K562 (cell line): ENCODE measurements around the gene MRPL52. TPM values are rescaled to one million over a fixed set of nuclear protein-coding genes. Genes with fewer than 3 reads are reported as not detected.

Experiments used
- CBFA2T3 ChIP-seq: fragments of 450-650 bp; IDR thresholded peaks from 2 replicates; pipeline ENCODE4 v1.6.1; 2017
- CREB1 ChIP-seq, 2 experiments: sonication (generic) in 1 of 2; formaldehyde crosslinking in 1 of 2; IDR thresholded peaks; 2 replicates each; pipeline versions ENCODE4 v1.6.1 to v1.8.0; 2012 to 2022; ENCODE audit warnings: inconsistent platforms in 1 of 2, mild to moderate bottlenecking in 1 of 2, missing genetic modification reagents in 1 of 2, moderate library complexity in 1 of 2
- FOXJ2 ChIP-seq: fragments of 200-800 bp; sonication (Bioruptor generic); IDR thresholded peaks from 2 replicates; pipeline ENCODE4 v1.6.1; 2016; ENCODE audit warnings: missing genetic modification characterization, missing compliant biosample characterization
- GTF2F1 ChIP-seq: IDR thresholded peaks from 2 replicates; pipeline ENCODE4 v1.6.1; 2011; ENCODE audit warnings: low read depth, low read length, improper control_type of control experiment
- HNRNPK ChIP-seq: fragments of 200-400 bp; formaldehyde crosslinking; IDR thresholded peaks from one replicate; pipeline ENCODE4 v1.6.1; 2018; ENCODE audit warnings: mild to moderate bottlenecking, low read depth, low read length; ENCODE audit not compliant: poor library complexity, severe bottlenecking
- KAT2B ChIP-seq: IDR thresholded peaks from one replicate; pipeline ENCODE4 v1.6.1; 2012; ENCODE audit warnings: low read depth, mild to moderate bottlenecking, control low read depth, inconsistent platforms, low read length, moderate library complexity
- KLF1 ChIP-seq: fragments of 450-650 bp; IDR thresholded peaks from 2 replicates; pipeline ENCODE4 v1.6.1; 2016; ENCODE audit warnings: missing genetic modification characterization, missing compliant biosample characterization
- SMAD1 ChIP-seq: fragments of 150-350 bp; IDR thresholded peaks from 2 replicates; pipeline ENCODE4 v1.6.1; 2014; ENCODE audit warnings: low read length, low read depth; ENCODE audit not compliant: partially characterized antibody
- TAF7 ChIP-seq: fragments of 450-650 bp; IDR thresholded peaks from 2 replicates; pipeline ENCODE4 v1.6.1; 2016; ENCODE audit warnings: missing genetic modification characterization, missing compliant biosample characterization
- ZBTB33 ChIP-seq: sonication (generic); formaldehyde crosslinking; IDR thresholded peaks from 2 replicates; pipeline ENCODE4 v1.8.1; 2023; ENCODE audit warnings: mild to moderate bottlenecking, missing genetic modification reagents
- ZC3H11A ChIP-seq: IDR thresholded peaks from 2 replicates; pipeline ENCODE4 v1.6.1; 2012; ENCODE audit warnings: low read depth, low read length, improper control_type of control experiment
- ZNF24 ChIP-seq: fragments of 450-650 bp; IDR thresholded peaks from 2 replicates; pipeline ENCODE4 v1.6.1; 2016
- ZNF3 ChIP-seq: fragments of 250-450 bp; sonication (Bioruptor Pico); IDR thresholded peaks from 2 replicates; pipeline ENCODE4 v1.5.0; 2021; ENCODE audit warnings: mild to moderate bottlenecking, moderate library complexity
- ZNF408 ChIP-seq: fragments of 250-450 bp; sonication (Bioruptor Pico); IDR thresholded peaks from 2 replicates; pipeline ENCODE4 v1.4.0; 2020; ENCODE audit warnings: low read depth, mild to moderate bottlenecking, moderate library complexity
- polyA plus RNA-seq, 8 experiments: library from polyadenylated mRNA; depleted of rRNA in 4 of 8; stranded (reverse) in 5 of 8; unstranded in 3 of 8; fragments of >200 nt; fragmentation: Nextera tagmentation in 2 of 8; fragmentation: Illumina TruSeq in 1 of 8; extraction: Ambion mirVana in 2 of 8; extraction: Trizol in 1 of 8; gene quantifications; 2 replicates each; pipeline versions ENCODE4 v1.2.1 to v1.2.3, GENCODE V29; 2011 to 2014; ENCODE audit warnings: inconsistent platforms in 1 of 8, missing spikeins in 1 of 8
- total RNA-seq, 7 experiments: library from RNA; depleted of rRNA in 6 of 7; stranded (reverse); fragments of >200 nt in 6 of 7; fragmentation: Illumina TruSeq in 2 of 7; extraction: Trizol in 2 of 7; gene quantifications; 2 replicates each; pipeline versions ENCODE4 v1.2.1 to v1.2.3, GENCODE V29; 2011 to 2021; ENCODE audit warnings: low replicate concordance in 1 of 7
- TF ChIP-seq, protein P1 (sequence below), 2 experiments: fragments of 450-650 bp in 1 of 2; IDR thresholded peaks; 2 replicates each; pipeline ENCODE4 v1.6.1; 2011 to 2017; ENCODE audit warnings: low read depth in 2 of 2, antibody characterized with exemption in 1 of 2, borderline replicate concordance in 1 of 2, low read length in 1 of 2, mild to moderate bottlenecking in 1 of 2, mixed read lengths in 1 of 2; ENCODE audit not compliant: control insufficient read depth in 1 of 2
- TF ChIP-seq, protein P2 (sequence below): fragments of 450-650 bp; formaldehyde crosslinking; conservative IDR thresholded peaks from 2 replicates; pipeline ENCODE4 v1.4.0; 2022; ENCODE audit warnings: mild to moderate bottlenecking, missing genetic modification characterization
- TF ChIP-seq, protein P3 (sequence below): sonication (generic); formaldehyde crosslinking; IDR thresholded peaks from 2 replicates; pipeline ENCODE4 v1.8.0; 2022; ENCODE audit warnings: mild to moderate bottlenecking, low read depth, missing genetic modification reagents
- TF ChIP-seq, protein P4 (sequence below): fragments of 450-650 bp; formaldehyde crosslinking; IDR thresholded peaks from 2 replicates; pipeline ENCODE4 v1.4.0; 2022; ENCODE audit warnings: missing genetic modification characterization

Gene MRPL52
- total and polyA plus RNA-seq, 9 of the 15 experiments (the other 6 are each of a cell fraction or from before 2014, with no cell fraction given) = 56.5 to 213 (median 168) TPM

GRCh38 chr14:22829661-22830442 lies at the start of gene MRPL52 (continued):
- TF ChIP-seq HNRNPK (no peak), ZC3H11A (no peak; the same call in 1 of the 2 replicates), KLF1 (tag) (no peak), CBFA2T3 (no peak), ZNF408 (no peak), ZNF3 (CRISPR knock-in tag) (no peak), SMAD1 (peak; percentile 32), CREB1 (IDR thresholded peaks at IDR 0.05) (no peak; the same call in 1 of the 2 replicates), CREB1 (CRISPR knock-in tag; IDR thresholded peaks at IDR 0.05) (peak; percentile 51), GTF2F1 (no peak), KAT2B (no peak), TAF7 (tag) (peak; percentile 63), ZNF24 (no peak), ZBTB33 (CRISPR knock-in tag) (no peak), FOXJ2 (tag) (peak; percentile 72; the same call in 1 of the 2 replicates)
- TF ChIP-seq, protein P1, sequence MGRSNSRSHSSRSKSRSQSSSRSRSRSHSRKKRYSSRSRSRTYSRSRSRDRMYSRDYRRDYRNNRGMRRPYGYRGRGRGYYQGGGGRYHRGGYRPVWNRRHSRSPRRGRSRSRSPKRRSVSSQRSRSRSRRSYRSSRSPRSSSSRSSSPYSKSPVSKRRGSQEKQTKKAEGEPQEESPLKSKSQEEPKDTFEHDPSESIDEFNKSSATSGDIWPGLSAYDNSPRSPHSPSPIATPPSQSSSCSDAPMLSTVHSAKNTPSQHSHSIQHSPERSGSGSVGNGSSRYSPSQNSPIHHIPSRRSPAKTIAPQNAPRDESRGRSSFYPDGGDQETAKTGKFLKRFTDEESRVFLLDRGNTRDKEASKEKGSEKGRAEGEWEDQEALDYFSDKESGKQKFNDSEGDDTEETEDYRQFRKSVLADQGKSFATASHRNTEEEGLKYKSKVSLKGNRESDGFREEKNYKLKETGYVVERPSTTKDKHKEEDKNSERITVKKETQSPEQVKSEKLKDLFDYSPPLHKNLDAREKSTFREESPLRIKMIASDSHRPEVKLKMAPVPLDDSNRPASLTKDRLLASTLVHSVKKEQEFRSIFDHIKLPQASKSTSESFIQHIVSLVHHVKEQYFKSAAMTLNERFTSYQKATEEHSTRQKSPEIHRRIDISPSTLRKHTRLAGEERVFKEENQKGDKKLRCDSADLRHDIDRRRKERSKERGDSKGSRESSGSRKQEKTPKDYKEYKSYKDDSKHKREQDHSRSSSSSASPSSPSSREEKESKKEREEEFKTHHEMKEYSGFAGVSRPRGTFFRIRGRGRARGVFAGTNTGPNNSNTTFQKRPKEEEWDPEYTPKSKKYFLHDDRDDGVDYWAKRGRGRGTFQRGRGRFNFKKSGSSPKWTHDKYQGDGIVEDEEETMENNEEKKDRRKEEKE (IDR thresholded peaks at IDR 0.05; ENCODE audit: borderline replicate concordance in 1 of 2, control insufficient read depth in 1 of 2, low read depth in 2 of 2, low read length in 1 of 2) = no peak
- TF ChIP-seq, protein P2, sequence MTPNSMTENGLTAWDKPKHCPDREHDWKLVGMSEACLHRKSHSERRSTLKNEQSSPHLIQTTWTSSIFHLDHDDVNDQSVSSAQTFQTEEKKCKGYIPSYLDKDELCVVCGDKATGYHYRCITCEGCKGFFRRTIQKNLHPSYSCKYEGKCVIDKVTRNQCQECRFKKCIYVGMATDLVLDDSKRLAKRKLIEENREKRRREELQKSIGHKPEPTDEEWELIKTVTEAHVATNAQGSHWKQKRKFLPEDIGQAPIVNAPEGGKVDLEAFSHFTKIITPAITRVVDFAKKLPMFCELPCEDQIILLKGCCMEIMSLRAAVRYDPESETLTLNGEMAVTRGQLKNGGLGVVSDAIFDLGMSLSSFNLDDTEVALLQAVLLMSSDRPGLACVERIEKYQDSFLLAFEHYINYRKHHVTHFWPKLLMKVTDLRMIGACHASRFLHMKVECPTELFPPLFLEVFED (CRISPR knock-in tag) = no peak
- TF ChIP-seq, protein P3, sequence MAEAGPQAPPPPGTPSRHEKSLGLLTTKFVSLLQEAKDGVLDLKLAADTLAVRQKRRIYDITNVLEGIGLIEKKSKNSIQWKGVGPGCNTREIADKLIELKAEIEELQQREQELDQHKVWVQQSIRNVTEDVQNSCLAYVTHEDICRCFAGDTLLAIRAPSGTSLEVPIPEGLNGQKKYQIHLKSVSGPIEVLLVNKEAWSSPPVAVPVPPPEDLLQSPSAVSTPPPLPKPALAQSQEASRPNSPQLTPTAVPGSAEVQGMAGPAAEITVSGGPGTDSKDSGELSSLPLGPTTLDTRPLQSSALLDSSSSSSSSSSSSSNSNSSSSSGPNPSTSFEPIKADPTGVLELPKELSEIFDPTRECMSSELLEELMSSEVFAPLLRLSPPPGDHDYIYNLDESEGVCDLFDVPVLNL (CRISPR knock-in tag) = no peak
- TF ChIP-seq, protein P4, sequence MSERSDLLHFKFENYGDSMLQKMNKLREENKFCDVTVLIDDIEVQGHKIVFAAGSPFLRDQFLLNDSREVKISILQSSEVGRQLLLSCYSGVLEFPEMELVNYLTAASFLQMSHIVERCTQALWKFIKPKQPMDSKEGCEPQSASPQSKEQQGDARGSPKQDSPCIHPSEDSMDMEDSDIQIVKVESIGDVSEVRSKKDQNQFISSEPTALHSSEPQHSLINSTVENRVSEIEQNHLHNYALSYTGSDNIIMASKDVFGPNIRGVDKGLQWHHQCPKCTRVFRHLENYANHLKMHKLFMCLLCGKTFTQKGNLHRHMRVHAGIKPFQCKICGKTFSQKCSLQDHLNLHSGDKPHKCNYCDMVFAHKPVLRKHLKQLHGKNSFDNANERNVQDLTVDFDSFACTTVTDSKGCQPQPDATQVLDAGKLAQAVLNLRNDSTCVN (CRISPR knock-in tag) = no peak
